Measurements from ENCODE around the gene CHURC1. TPM values are rescaled to one million over a fixed set of nuclear protein-coding genes. Genes with fewer than 3 reads are reported as not detected.

CHURC1 gene
- total and polyA plus RNA-seq, 2 of the 13 experiments (the other 11 are each of a cell fraction or from before 2014, with no cell fraction given), result 41.1 to 74.4 TPM

- no peak for TF ChIP-seq ZNF256 (CRISPR knock-in tag; conservative IDR thresholded peaks at IDR 0.05)
- no peak for TF ChIP-seq ONECUT2 (CRISPR knock-in tag; IDR thresholded peaks at IDR 0.05)
- TF ChIP-seq FOXC1 (CRISPR knock-in tag; IDR thresholded peaks at IDR 0.05; ENCODE audit: borderline replicate concordance), result no peak
- no peak for TF ChIP-seq ZNF382 (CRISPR knock-in tag; IDR thresholded peaks at IDR 0.05; ENCODE audit: borderline replicate concordance)
- no peak for TF ChIP-seq HOXD1 (CRISPR knock-in tag; IDR thresholded peaks at IDR 0.05)
- TF ChIP-seq HNRNPLL (IDR thresholded peaks at IDR 0.05; ENCODE audit: low read depth, low read length, poor library complexity, severe bottlenecking), result no peak
- no peak for TF ChIP-seq HMG20B (CRISPR knock-in tag; conservative IDR thresholded peaks at IDR 0.05)
- TF ChIP-seq BRF2 (CRISPR knock-in tag; IDR thresholded peaks at IDR 0.05), result no peak
- TF ChIP-seq MAFG (CRISPR knock-in tag; IDR thresholded peaks at IDR 0.05), result no peak
- no peak for TF ChIP-seq ZNF317 (CRISPR knock-in tag; IDR thresholded peaks at IDR 0.05)
- peak; percentile 78; the same call in 1 of the 2 replicates for TF ChIP-seq SSRP1 (CRISPR knock-in tag; IDR thresholded peaks at IDR 0.05)
- TF ChIP-seq POLR2A (IDR thresholded peaks at IDR 0.05; ENCODE audit: insufficient read depth in 1 of 2, low read depth in 2 of 2, low read length in 2 of 2), result peak in 1 of 2 experiments; percentile 31; a peak in 1 of 4 replicates
- no peak for TF ChIP-seq ARNTL (CRISPR knock-in tag; IDR thresholded peaks at IDR 0.05)
- TF ChIP-seq STAT6 (CRISPR knock-in tag; IDR thresholded peaks at IDR 0.05; ENCODE audit: borderline replicate concordance), result no peak
- no peak for TF ChIP-seq BORCS8-MEF2B (CRISPR knock-in tag; IDR thresholded peaks at IDR 0.05)
- TF ChIP-seq ZBTB8A (CRISPR knock-in tag; IDR thresholded peaks at IDR 0.05; ENCODE audit: borderline replicate concordance, low read depth), result no peak
- no peak for TF ChIP-seq RNF219 (CRISPR knock-in tag; IDR thresholded peaks at IDR 0.05)
- no peak for TF ChIP-seq TFDP1 (CRISPR knock-in tag; IDR thresholded peaks at IDR 0.05; ENCODE audit: borderline replicate concordance)
- TF ChIP-seq ZKSCAN8 (CRISPR knock-in tag; IDR thresholded peaks at IDR 0.05; ENCODE audit: borderline replicate concordance), result 0 out of 2 replicates have a peak, but pooled peaks have one; percentile 5
- TF ChIP-seq ZNF496 (CRISPR knock-in tag; IDR thresholded peaks at IDR 0.05; ENCODE audit: insufficient replicate concordance), result no peak
These were observed 24.9 kb downstream of the CHURC1 start (continued) for GRCh38 chr14:64938972-64939816.
